H1 (cell line): ENCODE results near the gene FGF12. TPM values are rescaled to one million over a fixed set of nuclear protein-coding genes. Genes with fewer than 3 reads are reported as not detected.

ENCODE experiments used
- YY1 ChIP-seq: IDR thresholded peaks from 2 replicates; pipeline ENCODE4 v1.6.1; 2011; ENCODE audit warnings: low read depth, mild to moderate bottlenecking, low read length
- polyA plus RNA-seq, 7 experiments: library from polyadenylated mRNA; depleted of rRNA in 3 of 7; stranded (reverse) in 5 of 7; unstranded in 2 of 7; fragments of >200 nt in 5 of 7; fragments of 200-250 nt in 2 of 7; gene quantifications; 1 replicate in 5 of 7; 2 replicates in 1 of 7; 4 replicates in 1 of 7; pipeline versions ENCODE4 v1.2.1 to v1.2.3, GENCODE V29; 2011 to 2013; ENCODE audit warnings: missing spikeins in 2 of 7, mixed read lengths in 2 of 7
- total RNA-seq: library from RNA; stranded (reverse); fragmentation: NEBNext Ultra II Directional; extraction: Animal tissue kit (Norgen Biotek cat#: 25700); gene quantifications from 2 replicates; pipeline ENCODE4 v1.2.1, GENCODE V29; 2021

The FGF12 gene
- total and polyA plus RNA-seq, 2 of the 8 experiments (the other 6 are each of a cell fraction or from before 2014, with no cell fraction given) = 4.1 to 16.6 TPM

GRCh38 chr3:192751148-192751547 lies 23.8 kb upstream of the FGF12 start (continued):
- TF ChIP-seq YY1 = no peak
- TF ChIP-seq, all 59 proteins: peak for 0
